HG03280 (cell line): ENCODE measurements around the gene RERE.

ENCODE experiments used
- ATAC-seq: cut with Tn5 transposase; IDR thresholded peaks from one replicate; pipeline ENCODE4 v1.9.1; 2021; ENCODE audit warnings: mild to moderate bottlenecking, moderate library complexity; ENCODE audit not compliant: unreplicated experiment

Gene RERE

GRCh38 chr1:8589571-8589970 lies 227.9 kb downstream of the RERE start:
- no peak for ATAC-seq

- ATAC-seq, result no peak
Measured at GRCh38 chr1:8587784-8588183, 229.7 kb downstream of the RERE start.

- ATAC-seq, result no peak
Measured at GRCh38 chr1:8586438-8586837, 231.0 kb downstream of the RERE start.

GRCh38 chr1:8584316-8584715 lies 233.1 kb downstream of the RERE start:
- ATAC-seq, result no peak

GRCh38 chr1:8583031-8583430 lies 234.4 kb downstream of the RERE start:
- no peak for ATAC-seq

- no peak for ATAC-seq
Measured at GRCh38 chr1:8580566-8580965, 236.9 kb downstream of the RERE start.

- no peak for ATAC-seq
Measured at GRCh38 chr1:8578936-8579335, 238.5 kb downstream of the RERE start.

GRCh38 chr1:8578132-8578877 lies 239.1 kb downstream of the RERE start:
- ATAC-seq, result no peak

- no peak for ATAC-seq
Measured at GRCh38 chr1:8574985-8575384, 242.5 kb downstream of the RERE start.

- no peak for ATAC-seq
Measured at GRCh38 chr1:8572106-8572505, 245.3 kb downstream of the RERE start.

- ATAC-seq, result no peak
Measured at GRCh38 chr1:8571200-8571984, 246.0 kb downstream of the RERE start.

- ATAC-seq, result no peak
Measured at GRCh38 chr1:8570465-8570864, 247.0 kb downstream of the RERE start.

GRCh38 chr1:8569242-8569641 lies 248.2 kb downstream of the RERE start:
- ATAC-seq, result no peak

- ATAC-seq, result no peak
Measured at GRCh38 chr1:8568837-8569236, 248.6 kb downstream of the RERE start.

GRCh38 chr1:8567146-8567545 lies 250.3 kb downstream of the RERE start:
- ATAC-seq, result no peak

- ATAC-seq, result no peak
Measured at GRCh38 chr1:8565802-8566201, 251.6 kb downstream of the RERE start.

- ATAC-seq, result no peak
Measured at GRCh38 chr1:8563944-8564537, 253.4 kb downstream of the RERE start.

- ATAC-seq, result no peak
Measured at GRCh38 chr1:8562881-8563865, 254.3 kb downstream of the RERE start.

GRCh38 chr1:8562222-8562621 lies 255.2 kb downstream of the RERE start:
- no peak for ATAC-seq

- ATAC-seq, result peak; percentile 51
Measured at GRCh38 chr1:8560611-8561544, 256.6 kb downstream of the RERE start.
